Left hindlimb (tissue), 1 donor: Measurements from ENCODE around the gene C7orf33.
A peak's percentile ranks its signal among the peaks of the same experiment; 100 is the strongest.
"Not testable (repeated sequence)": the region's sequence is repeated elsewhere in the genome, so short reads cannot be mapped to it uniquely, and the experiment has no call there.

Experiments used
- DNase-seq: peaks from one replicate; pipeline ENCODE4 v3.0.0-alpha.2; 2018

Gene C7orf33, protein sequence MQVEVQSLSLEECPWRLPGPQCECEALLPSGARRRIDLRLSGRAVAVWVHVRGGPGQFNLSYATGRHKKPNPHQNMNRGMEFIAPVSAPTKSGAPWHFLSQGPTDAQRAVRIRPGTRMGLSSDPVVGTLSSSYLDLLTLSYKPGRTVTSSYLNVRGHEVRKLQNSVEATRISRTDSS

DNA sequence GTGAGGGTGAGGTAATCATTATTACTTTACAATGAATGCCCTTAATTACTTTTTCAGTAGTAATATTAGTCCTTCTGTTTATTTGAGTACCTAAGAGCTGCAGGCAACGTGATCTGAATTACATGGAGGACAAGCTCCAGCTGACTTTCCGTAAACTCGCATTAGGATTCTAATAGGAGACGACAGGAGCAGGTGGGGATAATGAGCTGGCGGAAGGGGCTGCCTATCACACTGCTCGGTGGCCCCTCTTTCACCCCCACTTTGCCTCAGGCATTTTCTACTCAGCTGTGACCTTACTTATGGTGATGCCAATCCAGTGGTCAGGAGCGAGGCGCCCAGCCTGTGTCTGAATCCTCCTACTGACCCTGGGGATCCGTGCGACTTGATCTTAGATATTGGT is at the start of gene C7orf33:
TSS of gene C7orf33 (plus strand) at position 296 of the 400 bp plus-strand sequence. CDS start 160 bp downstream, outside the sequence.
- DNase-seq: no peak

DNA sequence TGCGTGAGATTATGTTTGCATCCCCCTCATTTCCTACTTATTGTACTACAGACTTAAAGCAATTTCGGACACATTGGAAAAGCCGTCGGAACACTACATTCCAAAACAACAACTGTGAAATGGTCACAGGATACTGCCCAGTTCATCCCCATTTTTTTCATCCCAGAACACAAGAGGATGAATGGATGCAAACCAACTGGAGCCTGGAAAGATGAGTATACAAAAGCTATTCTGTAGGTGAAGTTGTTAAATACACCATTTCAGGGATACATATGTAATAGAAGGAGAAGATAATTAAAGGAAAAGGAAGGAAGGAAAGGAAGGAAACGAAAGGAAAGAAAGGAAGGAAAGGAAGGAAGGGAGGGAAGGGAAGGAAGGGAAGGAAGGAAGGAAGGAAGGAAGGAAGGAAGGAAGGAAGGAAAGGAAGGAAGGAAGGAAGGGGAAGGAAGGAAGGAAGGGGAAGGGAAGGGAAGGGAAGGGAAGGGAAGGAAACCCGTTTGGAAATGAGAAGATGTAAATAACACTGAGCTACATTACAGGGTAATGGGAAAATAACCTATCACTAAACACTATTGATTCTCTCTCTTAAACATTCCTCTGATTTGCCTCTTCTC is 48.6 kb upstream of the C7orf33 start:
- no peak for DNase-seq

DNA sequence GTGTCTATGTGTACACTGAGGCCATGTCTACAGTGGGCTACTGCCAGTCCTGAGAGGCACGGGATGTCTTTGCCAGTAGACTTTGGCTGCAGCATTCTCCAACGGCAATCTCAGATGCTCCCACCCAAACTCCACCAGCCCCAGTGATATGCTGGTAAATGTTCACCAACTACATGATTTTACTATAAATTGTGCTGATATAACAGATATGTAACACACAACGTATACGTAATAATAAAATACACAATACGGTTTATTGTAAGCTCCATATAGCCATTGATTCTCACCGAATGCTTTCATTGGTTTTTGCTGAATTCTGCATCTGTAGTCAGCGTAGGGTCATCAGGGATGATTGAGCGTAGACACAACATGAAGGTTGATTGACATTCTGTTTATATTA is 47.3 kb upstream of the C7orf33 start:
- DNase-seq: no peak

DNA sequence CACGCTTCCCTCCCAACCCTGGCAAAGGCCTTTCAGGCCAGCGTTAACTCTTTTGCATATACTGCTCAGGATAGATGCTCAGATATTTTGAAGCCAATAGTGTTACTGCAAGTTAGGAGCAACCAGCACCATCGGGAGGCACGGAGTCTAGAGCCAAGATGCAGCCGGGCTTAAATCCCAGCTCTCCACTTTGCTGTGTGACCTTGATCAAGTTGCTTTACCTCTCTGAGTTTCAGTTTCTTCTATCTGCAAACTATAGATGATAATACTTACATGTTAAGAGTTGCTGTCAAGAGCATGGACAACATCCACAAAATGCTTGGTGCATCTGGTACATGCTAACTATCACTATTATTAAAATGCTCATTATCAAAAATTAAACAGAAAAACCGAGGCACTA is 45.4 kb upstream of the C7orf33 start:
- no peak for DNase-seq

DNA sequence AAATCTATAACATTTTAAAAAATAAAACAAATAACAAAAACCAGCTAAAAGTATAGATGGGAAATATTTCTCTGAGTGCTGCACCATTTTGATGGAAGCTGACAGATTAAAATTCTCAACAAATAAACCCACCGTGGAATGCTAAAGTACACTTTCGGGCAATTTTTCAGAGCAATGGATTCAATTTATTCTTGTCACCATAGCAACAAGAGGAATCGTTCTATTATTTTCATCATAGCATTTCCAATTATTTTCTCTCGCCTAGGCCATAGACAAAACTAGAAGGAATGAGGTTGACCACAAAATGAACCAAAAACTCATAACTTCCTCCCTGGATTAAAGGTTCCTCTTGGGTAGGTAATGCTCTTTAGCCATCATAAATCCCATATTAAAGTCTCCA is 44.6 kb upstream of the C7orf33 start:
- DNase-seq: no peak

DNA sequence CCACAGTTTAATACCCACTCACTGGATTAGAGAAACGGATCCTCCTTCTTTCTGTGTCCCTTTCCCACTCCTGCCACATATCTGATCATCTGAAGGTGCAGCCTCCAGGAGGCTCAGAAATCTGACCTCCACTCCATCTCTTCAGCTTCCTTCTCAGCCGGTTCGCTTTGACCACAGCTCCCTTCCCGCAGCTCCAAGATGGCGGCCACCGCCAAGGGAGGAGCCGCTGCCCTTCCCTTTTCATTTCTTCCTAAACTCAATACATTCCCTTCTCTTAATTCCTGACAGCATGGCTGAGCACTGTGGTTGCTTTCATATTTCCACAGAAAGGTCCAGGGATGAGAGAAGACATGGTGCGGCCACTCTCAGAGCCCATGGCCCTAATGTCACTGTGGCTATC is 43.7 kb upstream of the C7orf33 start:
- no peak for DNase-seq

DNA sequence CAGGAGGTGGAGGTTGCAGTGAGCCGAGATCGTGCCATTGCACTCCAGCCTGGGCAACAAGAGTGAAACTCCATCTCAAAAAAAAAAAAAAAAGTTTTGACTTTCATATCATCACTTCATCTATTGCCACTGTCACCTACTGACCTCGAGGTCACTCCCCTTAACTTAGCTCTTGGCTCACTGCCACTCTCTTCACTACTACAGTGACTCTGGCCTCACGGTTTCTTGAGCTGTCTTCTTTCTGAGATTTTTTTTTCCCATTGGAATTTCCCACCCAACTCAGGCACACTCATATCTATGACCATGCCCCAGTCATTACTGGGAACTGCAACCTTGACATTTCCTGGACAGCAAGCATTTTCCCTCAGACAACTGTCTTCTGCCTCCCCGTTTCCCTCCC is 42.6 kb upstream of the C7orf33 start:
- no peak for DNase-seq

DNA sequence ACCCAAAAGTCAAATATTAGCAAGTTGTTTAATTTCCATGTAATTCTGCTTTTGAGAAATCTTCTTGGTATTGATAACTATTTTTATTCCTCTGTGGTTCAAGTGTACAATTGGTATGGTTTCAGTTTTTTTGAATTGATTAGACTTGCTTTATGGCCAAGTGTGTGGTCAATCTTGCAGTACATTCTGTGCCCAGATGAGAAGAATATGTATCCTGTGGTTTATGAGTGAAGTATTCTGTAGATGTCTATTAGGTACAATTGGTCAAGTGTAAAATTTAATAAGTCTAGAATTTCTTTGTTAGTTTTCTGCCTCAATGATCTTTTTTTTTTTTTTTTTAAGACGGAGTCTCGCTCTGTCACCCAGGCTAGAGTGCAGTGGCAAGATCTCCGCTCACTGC is 36.6 kb upstream of the C7orf33 start:
- DNase-seq: no peak

DNA sequence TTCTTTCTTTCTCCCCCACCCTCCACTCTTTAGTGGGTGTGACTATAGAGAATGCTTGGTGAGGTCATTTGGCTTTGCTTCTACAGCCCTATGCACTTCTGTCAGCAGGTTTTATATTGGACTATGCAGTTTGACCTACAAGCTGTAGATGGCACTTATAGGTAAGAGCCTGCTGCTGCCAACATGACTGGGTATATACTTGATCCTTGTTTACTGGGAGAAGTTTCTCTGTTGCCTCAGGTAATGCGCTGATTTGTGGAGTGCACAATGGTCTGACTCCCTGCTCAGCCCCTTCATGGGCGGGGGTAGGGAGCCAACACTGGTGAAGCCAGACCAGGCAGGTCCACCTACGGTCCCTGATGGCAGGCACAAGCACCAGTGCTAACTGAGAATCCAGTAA is 33.7 kb upstream of the C7orf33 start:
- DNase-seq: no peak

DNA sequence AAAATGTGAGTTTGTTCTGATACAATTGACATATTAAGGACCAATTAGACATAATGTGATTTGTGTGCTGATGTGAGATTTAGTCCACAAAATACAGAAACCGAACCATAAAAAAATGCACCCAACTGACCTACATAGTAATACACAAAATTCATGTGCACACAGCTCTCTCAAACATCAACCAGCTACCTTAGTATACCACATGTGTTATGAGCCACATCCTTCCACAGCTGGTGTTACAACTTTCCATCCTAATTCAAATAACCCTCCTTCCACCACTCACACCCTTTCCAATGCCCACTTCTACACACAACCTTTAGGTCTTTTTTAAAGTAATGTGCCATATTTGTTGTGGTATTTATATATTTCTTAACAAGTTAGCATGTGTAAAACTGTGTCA is 31.7 kb upstream of the C7orf33 start:
- DNase-seq: no peak

DNA sequence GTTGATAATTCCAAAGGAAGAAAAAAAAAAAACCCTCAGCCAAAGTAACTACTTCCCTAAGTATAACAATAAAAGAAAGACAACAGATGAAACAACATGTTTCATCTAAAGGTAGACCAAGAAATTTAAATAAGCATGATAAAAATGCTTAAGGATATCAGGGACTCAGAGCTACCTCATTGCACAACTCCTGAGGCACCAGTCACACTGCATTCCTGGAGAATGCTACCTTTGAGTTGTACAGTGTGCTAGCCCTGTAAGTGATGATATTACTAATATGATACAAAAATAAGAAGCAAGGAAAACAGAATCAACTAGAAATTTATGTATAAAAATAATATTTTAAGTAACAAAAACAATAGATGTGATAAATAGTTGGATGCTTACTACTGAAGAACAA is 29.5 kb upstream of the C7orf33 start:
- no peak for DNase-seq

DNA sequence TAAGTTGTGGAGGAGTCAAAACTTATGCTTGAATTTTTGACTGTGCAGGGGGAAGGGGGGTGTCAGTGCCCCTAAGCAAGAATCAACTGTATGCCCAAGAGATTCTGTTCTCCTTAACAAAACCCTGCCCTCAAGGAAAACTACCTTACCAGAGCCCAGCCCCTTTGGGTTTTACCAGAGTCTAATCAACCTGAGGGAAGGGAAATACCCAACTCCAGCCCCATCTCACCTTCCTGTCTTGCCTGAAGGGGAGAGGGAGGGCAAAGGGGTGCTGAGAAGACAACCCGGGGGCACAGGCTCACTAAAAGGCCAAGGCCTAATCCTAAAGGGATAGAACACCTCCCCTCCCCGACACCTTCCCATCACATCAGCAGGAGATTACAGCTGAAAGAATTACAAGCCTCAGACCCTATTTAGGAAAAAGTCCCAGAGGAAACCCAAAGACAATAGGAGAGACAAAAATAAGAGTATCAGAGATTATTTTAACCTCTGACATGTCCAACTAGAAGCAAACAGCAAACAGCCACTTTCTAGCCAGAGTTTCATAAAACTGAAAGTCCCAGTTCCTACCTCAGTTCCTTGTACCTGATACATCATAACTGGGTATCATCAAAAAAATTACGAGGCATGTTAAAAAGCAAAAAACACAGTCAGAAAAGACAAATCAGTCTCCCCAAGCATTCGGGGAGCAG is 26.8 kb upstream of the C7orf33 start:
- DNase-seq: no peak

DNA sequence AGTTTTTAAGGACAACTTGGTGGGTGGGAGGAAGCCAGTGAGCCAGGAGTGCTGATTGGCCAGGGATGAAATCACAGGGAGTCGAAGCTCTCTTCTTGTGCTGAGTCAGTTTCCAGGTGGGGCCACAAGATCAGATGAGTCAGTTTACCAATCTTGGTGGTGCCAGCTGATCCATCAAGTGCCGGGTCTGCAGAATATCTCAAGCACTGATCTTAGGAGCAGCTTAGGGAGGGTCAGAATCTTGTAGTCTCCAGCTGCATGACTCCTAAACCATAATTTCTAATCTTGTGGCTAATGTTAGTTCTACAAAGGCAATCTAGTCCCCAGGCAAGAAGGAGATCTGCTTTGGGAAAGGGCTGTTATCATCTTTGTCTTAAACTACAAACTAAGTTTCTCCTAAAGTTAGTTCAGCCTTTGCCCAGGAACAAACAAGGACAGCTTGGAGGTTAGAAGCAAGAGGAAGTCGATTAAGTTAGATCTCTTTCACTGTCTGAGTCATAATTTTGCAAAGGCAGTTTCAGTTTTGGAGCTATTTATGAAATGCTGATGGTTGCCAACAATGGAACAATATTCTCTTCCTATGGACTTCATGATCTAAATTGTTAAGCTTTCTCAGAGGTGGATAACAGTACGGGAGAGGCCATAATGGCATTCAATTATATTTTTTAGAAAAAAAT is 26.2 kb upstream of the C7orf33 start:
- not testable (repeated sequence) for DNase-seq

DNA sequence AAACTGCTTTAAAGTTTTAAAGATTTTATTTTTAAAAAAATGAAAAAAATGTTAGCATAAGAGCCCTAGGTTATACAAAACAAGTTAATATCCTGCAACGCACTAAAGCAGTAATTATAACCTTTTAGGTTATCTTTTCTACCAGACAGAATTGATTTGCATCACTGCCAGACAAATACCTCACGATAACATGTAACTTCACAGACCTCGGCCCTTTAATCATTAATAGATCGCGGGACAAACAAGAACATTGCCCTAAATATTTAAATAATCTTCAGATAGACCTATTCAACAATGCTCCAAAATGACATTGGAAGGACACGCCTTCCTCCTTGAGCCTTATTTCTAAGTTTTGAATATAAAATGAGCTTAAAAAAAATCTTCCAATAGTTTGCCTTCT is 23.8 kb upstream of the C7orf33 start:
- no peak for DNase-seq

DNA sequence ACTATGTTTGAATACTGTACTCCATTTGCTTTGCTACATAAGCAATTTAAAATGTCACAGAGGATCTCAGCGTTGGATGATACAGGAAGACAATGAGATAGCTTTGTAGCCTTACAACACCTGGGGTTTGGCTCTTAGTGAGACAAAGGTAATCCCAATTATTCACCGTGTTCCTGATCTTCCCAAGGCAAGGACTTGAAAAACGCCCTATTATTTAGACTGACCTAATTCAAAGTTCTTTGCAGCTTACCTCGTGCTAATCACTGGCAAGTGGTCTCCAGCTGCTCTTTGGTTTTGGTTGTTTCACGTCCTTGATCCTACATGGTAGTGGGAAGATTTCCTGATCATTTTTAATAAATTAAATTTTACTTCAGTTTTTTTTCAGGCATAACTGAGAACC is 23.0 kb upstream of the C7orf33 start:
- no peak for DNase-seq

DNA sequence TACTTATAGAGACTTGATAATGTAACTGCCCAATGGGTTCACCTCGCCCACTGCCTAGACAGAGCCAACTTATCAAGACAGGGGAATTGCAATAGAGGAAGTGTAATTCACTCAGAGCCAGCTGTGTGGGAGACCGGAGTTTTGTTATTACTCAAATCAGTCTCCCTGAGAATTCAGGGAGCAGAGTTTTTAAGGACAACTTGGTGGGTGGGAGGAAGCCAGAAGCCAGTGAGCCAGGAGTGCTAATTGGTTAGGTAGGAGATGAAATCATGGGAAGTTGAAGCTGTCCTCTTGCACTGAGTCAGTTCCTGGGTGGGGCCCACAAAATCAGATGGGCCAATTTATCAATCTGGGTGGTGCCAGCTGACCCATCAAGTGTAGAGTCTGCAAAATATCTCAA is 20.1 kb upstream of the C7orf33 start:
- no peak for DNase-seq

DNA sequence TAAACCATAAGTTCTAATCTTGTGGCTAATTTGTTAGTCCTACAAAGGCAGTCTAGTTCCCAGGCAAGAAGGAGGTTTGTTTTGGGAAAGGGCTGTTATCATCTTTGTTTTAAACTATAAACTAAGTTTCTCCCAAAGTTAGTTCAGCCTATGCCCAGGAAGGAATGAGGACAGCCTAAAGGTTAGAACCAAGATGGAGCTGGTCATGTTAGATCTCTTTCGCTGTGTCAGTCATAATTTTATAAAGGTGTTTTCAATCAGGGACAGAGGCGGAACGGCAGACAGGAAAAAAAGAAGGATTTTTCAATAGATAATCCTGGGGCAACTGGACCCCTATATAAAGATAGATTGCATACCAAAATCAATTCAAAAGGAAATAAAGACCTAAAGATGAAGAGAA is 19.6 kb upstream of the C7orf33 start:
- not testable (repeated sequence) for DNase-seq

DNA sequence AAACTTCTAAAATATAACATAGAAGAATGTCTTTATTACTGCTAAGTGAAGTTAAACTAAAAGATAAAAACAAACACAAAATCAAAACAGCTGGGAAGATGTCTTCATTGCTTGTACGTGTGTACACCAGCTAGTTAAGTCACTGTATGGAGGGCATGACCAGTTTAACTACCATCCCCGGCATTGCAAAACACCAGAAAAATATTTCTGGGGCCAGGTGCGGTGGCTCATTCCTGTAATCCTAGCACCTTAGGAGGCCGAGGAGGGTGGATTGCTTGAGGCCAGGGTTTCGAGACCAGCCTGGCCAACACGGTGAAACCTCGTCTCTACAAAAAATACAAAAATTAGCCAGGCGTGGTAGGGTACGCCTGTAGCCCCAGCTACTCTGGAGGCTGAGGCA is 19.2 kb upstream of the C7orf33 start:
- DNase-seq: no peak

DNA sequence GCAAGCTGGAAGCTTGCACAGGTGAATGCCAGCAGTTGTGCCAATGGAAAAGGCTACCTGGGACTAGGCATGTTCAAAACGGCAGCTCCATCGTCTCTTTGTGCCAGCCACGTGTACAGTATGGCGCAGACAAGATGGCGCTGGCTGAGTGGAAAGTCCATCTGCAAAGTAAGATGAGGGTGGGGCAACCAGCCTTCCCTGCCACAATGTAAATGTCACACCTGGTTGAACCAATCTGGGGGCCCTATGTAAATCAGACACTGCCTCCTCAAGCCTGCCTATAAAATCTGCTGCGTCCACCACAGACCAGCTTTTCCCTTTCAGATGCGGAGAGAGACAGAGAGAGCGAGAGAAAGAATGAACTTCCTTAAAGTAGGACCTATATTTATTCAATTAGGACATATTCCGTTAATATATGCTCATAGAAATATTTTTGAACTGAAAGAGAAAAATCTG is 18.5 kb upstream of the C7orf33 start:
- no peak for DNase-seq

DNA sequence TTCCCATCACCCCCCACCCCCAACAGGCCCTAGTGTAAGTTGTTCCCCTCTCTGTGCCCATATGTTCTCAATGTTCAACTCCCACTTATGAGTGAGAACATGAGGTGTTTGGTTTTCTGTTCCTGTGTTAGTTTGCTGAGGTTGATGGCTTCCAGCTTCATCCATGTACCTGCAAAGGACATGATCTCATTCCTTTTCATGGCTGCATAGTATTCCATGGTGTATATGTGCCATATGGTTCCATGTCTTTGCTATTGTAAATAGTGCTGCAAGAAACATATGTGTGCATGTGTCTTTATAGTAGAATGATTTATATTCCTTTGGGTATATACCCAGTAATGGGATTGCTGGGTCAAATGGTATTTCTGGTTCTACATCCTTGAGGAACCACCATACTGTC is 17.0 kb upstream of the C7orf33 start:
- not testable (repeated sequence) for DNase-seq

DNA sequence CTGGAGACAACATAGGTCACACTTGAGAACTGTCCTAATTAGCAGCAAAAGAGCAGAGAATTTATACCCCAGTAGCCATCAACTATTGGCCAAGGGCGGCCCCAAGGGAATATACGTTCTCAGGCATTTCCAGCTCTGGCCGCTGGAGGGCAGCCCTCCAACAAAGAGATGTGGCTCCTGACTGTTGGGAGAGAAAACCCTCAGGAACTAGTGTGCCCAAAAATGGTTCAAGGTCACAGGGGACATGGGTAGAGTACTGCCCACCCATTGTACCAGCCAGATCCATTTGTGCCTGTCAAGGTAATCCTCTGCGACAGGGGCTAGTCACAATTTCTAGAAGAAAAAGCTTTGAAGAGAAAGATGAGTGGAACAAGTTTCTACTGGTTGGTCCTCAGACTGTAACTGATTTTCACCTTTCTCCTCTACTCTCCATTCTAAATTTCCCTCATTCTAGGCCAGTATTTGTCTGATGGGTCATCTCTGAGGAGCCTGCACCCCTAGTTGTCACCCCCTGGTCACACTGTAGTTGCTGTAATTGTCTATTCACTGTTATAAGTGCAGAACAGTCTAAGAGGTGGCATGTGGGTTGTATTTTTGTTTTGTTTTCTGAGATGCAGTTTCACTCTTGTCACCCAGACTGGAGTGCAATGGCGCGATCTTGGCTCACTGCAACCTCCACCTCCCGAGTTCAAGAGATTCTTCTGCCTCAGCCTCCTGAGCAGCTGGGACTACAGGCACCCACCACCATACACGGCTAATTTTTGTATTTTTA is 14.7 kb upstream of the C7orf33 start:
- DNase-seq: peak; percentile 59

DNA sequence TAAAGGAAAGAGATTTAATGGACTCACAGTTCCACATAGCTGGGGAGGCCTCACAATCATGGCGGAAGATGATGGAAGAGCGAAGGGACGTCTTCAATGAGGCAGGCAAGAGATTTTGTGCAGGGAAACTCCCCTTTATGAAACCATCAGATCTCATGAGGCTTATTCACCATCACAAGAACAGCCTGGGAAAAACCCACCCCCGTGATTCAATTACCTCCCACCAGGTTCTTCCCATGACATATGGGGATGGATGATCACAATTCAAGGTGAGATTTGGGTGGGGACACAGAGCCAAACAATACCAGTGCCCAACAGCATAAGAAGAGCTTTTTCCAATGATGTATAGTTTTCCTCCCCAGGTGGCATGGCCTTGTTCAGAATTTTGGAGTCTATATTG is 11.2 kb upstream of the C7orf33 start:
- DNase-seq: no peak

DNA sequence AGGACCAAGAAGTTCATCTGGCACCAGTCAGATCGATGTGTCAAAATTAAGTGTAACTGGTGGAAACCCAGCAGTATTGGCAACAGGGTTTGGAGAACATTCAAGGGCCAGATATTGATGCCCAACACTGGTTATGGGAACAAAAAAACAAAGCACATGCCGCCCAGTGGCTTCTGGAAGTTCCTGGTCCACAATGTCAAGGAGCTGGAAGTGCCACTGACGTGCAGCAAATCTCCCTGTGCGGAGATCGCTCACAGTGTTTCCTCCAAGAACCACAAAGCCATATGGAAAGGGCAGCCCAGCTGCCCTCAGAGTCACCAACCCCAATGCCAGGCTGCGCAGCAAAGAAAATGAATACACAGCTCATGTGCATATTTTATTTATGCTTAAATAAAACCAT is 10.1 kb upstream of the C7orf33 start:
- DNase-seq: no peak
